C1 segment of cervical spinal cord (tissue), 14 donors: ENCODE results near the gene MON1A.
"Not testable (repeated sequence)": the region's sequence is repeated elsewhere in the genome, so short reads cannot be mapped to it uniquely, and the experiment has no call there.

Source experiments
- DNase-seq, 14 donors: peaks; one replicate each; lab custom pipeline; 2025; lab: John Stamatoyannopoulos, UW

MON1A gene

GRCh38 chr3:49924683-49925082, 4.9 kb downstream of the MON1A start:
- DNase-seq, result no peak

DNA sequence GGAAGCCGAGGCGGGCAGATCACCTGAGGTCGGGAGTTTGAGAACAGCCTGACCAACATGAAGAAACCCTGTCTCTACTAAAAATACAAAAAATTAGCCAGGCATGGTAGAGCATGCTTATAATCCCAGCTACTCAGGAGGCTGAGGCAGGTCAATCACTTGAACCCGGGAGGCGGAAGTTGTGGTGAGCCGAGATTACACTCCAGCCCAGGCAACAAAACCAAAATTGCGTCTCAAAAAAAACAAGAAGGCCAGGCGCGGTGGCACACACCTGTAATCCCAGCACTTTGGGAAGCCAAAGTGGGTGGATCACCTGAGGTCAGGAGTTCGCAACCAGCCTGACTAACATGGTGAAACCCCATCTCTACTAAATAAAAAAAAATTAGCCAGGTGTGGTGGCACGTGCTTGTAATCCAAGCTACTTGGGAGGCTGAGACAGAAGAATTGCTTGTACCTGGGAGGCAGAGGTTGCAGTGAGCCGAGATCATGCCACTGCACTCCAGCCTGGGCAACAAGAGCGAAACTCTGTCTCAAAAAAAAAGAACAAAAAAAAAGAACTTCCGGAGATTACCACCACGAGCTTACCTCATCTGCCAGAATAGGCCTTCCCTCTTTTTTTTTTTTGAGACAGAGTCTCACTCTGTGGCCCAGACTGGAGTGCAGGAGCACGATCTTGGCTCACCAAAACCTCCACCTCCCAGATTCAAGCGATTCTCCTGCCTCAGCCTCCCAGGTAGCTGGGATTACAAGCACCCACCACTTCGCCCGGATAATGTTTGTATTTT, 11.6 kb downstream of the MON1A start:
- not testable (repeated sequence) for DNase-seq

DNA sequence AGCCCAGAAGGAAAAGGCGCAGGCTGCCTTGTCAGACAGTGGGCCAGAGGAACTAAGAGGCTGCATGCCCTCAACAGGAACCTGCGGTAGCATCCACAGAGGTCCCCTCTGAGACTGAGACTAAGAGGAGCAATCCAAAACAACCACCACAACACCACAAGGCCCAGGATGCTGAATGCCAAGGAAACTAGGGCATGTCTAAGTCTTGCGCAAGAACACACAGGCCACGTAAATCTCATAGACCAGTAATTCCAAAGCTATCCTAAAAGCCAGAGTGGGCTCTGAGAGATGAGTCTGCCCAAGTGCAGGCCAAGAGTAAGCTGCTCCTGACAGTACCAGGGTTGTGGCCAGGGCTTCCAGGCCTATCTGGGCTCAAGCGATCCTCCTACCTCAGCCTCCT, 12.9 kb downstream of the MON1A start:
- no peak for DNase-seq

GRCh38 chr3:49914906-49915305, 14.7 kb downstream of the MON1A start:
- no peak for DNase-seq

DNA sequence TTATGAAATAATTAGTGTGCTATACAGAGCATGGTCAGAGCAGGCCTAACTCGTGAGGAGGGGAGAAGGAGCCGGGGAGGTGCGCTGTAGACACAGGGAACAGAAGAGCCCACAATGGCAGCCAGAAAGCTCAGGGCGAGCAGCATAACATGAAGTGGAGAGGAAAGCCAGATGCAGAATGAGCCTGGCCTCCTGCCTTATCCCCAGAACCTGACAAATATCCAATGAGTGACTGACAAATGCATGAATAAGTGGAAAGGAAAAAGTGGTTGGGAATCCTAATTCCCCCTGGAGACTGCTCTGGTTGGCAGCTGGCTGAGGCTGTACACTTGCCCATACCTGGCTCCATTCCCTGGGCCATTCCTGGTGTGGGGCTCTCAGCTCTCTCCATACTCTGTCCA, 16.7 kb downstream of the MON1A start:
- peak in 2 of 14 donors; percentile 16 to 35 for DNase-seq

DNA sequence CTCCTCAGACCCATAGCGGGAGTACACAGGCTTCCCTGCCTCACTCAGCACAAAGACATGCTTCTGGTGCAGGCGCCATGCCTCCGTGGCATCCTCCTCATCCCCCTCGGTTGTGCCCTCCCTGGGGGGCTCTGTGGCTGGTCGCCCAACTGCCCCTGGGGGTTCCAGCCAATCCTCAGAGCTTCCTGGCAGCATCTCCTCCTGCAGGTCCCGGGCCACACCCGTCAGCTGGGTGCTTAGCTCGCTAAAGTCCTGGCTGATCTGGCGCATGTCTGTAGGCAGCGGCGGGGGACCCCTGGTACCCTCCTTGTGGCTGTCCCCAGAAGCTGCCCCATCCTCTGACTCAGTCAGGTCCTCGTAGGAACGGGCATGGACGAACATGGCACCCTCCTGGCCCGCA, 18.0 kb downstream of the MON1A start:
- no peak for DNase-seq

GRCh38 chr3:49911124-49911420, 18.5 kb downstream of the MON1A start:
- DNase-seq, result no peak

DNA sequence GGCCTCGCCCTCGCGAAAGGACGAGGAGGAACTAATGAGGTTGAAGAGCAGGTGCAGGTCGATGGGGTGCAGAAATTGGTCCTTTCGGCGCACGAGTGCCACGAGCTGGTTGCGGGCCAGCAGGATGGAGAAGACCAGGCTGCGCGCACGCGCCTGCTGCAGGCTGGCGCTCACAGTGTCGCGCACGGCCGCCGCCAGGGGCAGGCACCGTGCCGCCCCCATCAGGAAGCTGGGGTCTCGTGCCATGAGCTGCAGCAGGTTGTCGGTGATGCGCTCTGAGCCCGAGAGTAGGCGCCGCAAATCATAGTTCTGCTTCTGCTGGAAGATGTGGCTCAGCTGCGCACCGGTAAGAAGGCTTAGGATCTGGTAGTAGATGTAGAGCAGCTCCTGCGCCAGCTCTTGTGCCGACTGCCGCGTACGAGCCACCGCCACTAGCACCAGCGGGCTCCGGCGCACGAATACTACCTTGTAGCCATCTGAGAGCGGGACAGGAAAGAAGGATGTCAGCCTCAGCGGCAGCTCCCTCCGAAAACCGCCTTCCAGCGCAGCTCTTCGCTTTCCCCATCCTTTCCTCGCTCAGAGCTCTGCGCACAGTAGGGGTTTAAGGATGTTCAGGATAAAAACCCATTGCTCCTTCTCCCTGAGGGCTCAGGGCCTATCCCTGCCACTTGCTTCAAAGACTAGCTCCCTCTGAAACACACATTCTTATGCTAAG, 19.0 kb downstream of the MON1A start:
- no peak for DNase-seq

DNA sequence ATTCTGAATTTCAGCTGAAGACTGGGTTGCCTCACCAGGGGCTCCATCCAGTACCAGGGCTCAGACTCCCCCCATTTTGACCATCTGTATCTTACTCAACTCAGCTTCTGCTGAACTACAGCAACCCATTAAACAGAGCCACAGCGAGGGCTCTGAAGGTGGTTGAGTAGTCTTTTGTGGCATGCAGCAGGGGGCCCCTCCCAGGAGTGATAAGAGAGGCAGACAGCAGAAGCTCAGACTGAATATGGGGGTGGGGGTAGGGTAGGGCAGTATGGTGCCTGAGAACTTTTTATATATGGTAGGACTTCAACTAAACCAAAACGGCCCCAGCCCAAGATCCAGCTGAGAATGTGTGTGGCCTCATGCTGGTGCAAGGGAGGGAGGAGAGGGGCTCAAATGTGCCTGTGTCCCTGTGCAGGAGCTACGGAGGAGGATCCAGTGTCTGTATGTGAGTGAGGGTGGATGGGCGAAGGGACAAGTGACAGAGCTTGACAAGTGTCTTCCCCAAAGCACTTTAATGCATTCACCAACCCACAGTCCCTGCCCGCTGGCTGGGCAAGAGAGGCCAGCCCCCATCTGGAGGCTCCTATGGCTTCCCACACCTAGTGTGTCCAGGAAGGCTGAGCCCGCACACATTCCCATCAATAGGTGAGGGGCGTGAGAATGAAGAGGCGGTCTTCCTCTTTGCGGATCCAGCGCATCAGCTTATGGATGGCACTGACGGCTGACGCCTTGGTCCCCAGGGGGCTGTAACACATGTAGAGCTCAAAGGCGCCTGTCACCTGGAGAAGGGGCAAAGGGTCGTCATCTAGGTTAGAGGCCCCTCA, 21.0 kb downstream of the MON1A start:
- no peak for DNase-seq

GRCh38 chr3:49906073-49906743, 23.4 kb downstream of the MON1A start:
- peak in 1 of 14 donors; percentile 10 for DNase-seq

DNA sequence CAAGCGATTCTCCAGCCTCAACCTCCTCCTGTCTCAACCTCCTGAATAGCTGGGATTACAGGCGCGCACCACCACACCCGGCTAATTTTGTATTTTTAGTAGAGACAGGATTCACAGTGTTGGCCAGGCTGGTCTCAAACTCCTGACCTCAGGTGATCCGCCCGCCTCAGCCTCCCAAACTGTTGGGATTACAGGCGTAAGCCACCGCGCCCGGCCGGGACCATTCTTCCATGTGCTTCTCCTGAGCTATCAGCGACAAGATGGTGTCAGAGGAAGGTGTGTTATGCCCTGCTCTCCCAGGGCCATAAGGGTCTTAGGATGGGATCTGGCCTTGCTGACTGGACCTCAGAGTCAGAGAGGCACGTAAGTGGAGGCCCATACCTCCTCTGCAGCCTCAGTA, 25.2 kb downstream of the MON1A start:
- DNase-seq, result not testable (repeated sequence)

GRCh38 chr3:49903451-49904424, 25.9 kb downstream of the MON1A start, which contains the start of gene MST1R:
Gene MST1R (minus strand): TSS chr3:49903873. CDS start chr3:49903609, 264 bp downstream.
- no peak for DNase-seq

GRCh38 chr3:49902511-49903345, 26.9 kb downstream of the MON1A start:
- no peak for DNase-seq

DNA sequence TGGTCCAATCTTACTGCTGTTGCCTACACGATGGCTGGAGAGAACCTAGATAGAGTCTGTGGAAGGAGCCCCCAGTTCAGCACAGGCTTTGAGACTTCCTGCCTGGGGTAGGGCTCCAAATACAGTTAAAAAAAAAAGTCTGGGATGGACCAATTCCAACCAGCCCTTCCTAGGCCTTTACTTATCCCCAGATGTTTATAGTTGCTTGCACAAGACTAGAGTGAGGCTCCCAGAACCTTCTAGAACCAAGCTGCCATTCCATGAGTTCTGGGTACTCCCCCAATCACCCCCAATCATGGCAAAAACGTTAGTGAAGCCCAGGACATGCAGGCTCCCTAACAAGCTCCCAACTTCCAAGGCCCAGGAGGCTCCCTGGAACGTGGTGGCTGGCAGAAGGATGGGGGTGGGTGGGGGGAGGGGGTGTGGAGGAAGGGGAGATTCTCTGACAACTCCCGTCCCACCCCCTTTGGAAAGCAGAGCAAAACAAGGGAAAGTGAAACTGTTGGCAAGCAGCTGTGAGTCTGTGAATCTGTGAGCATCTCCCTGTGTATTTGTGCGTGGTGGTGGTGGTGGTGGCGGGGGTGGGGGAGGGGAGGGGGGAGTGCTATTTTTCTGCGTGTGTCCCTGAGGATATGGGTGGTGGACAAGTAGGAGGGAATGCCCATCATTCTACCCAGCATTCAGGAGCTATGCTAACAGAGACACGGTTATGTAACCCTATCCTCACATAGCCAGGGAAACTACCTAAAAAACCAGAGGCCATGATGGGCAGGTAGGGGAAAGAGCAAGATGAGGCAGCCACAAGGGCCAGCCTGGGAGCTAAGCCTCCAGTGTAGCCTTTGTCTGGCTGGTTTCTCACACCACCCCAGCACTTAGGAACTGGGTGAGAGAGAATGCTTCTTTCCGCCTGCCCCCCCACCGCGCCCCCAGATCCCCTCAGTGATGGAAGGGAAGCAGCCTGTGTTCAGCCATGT, 28.0 kb downstream of the MON1A start:
- no peak for DNase-seq

DNA sequence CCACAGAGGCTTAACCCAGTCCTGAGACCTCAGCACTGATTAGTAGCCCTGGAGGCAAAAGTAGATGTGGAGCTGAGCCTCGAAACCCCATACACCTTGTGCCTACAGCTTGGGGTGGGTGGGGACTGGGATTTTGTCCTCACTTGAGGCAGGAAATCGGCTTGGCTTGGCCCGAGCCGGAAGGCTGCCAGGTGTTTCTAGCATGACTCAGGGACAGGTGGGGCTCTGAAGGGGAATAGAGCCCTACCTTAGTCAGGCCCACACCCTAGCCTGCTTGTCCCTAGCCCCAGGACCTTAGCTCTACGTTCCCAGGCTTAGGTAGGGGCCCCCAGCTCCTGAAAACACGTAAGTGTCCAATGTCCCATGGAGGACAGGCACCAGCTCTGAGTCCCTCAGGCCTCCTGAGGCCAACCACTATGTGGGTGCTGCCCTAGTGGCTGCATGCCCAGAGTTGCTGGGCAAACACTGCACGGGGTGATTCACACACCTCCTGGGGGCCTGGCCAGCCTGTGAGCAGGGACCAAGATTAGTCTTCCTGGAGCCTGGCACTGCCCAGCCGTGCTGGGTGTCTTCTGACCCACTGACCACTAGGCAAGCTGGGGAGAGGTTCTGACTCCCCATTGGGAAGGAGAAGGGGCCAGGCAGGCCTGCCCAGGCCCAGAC, 29.0 kb downstream of the MON1A start:
- DNase-seq, result peak in 2 of 14 donors; percentile 19 to 72

- DNase-seq, result no peak
Measured at GRCh38 chr3:49899815-49900214, 29.8 kb downstream of the MON1A start.

- DNase-seq, result no peak
Measured at GRCh38 chr3:49898991-49899390, 30.6 kb downstream of the MON1A start.

- no peak for DNase-seq
Measured at GRCh38 chr3:49896345-49896744, 33.3 kb downstream of the MON1A start.
